DND-41 (cell line): ENCODE results near the gene MND1.
"Not testable (repeated sequence)": the region's sequence is repeated elsewhere in the genome, so short reads cannot be mapped to it uniquely, and the experiment has no call there.

Experiments used
- ATAC-seq: fragments of 200-7000 bp; cut with Tn5 transposase; 3 replicates; pipeline ENCODE4 v1.9.1; 2021; ENCODE audit warnings: low read depth; ENCODE audit not compliant: insufficient read depth
- DNase-seq: peaks from one replicate; pipeline ENCODE4 v3.0.0-alpha.2; 2020
- H2AFZ ChIP-seq: 2 replicates; pipeline ENCODE4 v1.6.0; 2012; ENCODE audit warnings: low read depth, low read length
- H3K27ac ChIP-seq: 2 replicates; pipeline ENCODE4 v1.5.1; 2012; ENCODE audit warnings: low read length, inconsistent platforms
- H3K27me3 ChIP-seq: fragments of 200-600 bp; sonication (generic); 2 replicates; pipeline ENCODE4 v1.6.0; 2012; ENCODE audit warnings: low read length, mild to moderate bottlenecking, inconsistent platforms; ENCODE audit not compliant: insufficient read depth, poor library complexity
- H3K36me3 ChIP-seq: 2 replicates; pipeline ENCODE4 v1.5.1; 2012; ENCODE audit warnings: low read length, inconsistent platforms; ENCODE audit not compliant: insufficient read depth
- H3K4me1 ChIP-seq: 2 replicates; pipeline ENCODE4 v1.5.1; 2012; ENCODE audit warnings: mild to moderate bottlenecking, low read length; ENCODE audit not compliant: insufficient read depth
- H3K4me2 ChIP-seq: 2 replicates; pipeline ENCODE4 v1.6.0; 2012; ENCODE audit warnings: mild to moderate bottlenecking, moderate library complexity, low read length, inconsistent platforms; ENCODE audit not compliant: insufficient read depth
- H3K4me3 ChIP-seq, 2 experiments: fragments of 200-600 bp in 1 of 2; shearing (Covaris generic) in 1 of 2; 2 replicates each; pipeline ENCODE4 v1.5.1; 2012 to 2016; ENCODE audit warnings: inconsistent platforms in 2 of 2, low read length in 2 of 2, mild to moderate bottlenecking in 2 of 2, low read depth in 1 of 2, moderate library complexity in 1 of 2
- H3K79me2 ChIP-seq: 2 replicates; pipeline ENCODE4 v1.6.0; 2012; ENCODE audit warnings: low read length, inconsistent platforms; ENCODE audit not compliant: insufficient read depth
- H3K9ac ChIP-seq: 2 replicates; pipeline ENCODE4 v1.6.0; 2012; ENCODE audit warnings: low read depth, mild to moderate bottlenecking, inconsistent platforms, low read length, moderate library complexity
- H3K9me3 ChIP-seq: 2 replicates; pipeline ENCODE4 v1.5.1; 2012; ENCODE audit warnings: low read length, moderate library complexity, mild to moderate bottlenecking, inconsistent platforms; ENCODE audit not compliant: insufficient read depth, severe bottlenecking
- H4K20me1 ChIP-seq: 2 replicates; pipeline ENCODE4 v1.6.0; 2012; ENCODE audit warnings: low read length; ENCODE audit not compliant: insufficient read depth
- CTCF ChIP-seq: IDR thresholded peaks from 2 replicates; pipeline ENCODE4 v1.5.1; 2012; ENCODE audit warnings: borderline replicate concordance, low read length, moderate library complexity, mild to moderate bottlenecking; ENCODE audit not compliant: poor library complexity, severe bottlenecking; ENCODE audit errors: extremely low read depth
- EZH2 ChIP-seq: IDR thresholded peaks from 3 replicates; pipeline ENCODE4 v1.6.1; 2012; ENCODE audit warnings: borderline replicate concordance, low read depth, mild to moderate bottlenecking, moderate library complexity, low read length, inconsistent platforms; ENCODE audit not compliant: severe bottlenecking

Gene MND1

GRCh38 chr4:153448003-153448731 lies 103.7 kb downstream of the MND1 start:
- H3K4me2 ChIP-seq, result no peak overlapping the region
- H3K9me3 ChIP-seq, result no peaks in the 10 kb centered on the region
- H3K27me3 ChIP-seq, result no peaks in the 10 kb centered on the region
- H3K27ac ChIP-seq, result 0 out of 2 replicates have a peak overlapping the region, but pooled peaks have one; percentile 4
- H3K9ac ChIP-seq, result no peak overlapping the region
- no peak overlapping the region for H3K4me3 ChIP-seq
- ATAC-seq (no peak), DNase-seq (no peak)
- no peaks in the 10 kb centered on the region for H4K20me1 ChIP-seq
- H3K36me3 ChIP-seq, result no peaks in the 10 kb centered on the region
- no peaks in the 10 kb centered on the region; the same call in 1 of the 2 replicates for H3K79me2 ChIP-seq
- peaks cover 38% of the 10 kb centered on the region for H3K4me1 ChIP-seq
- TF ChIP-seq EZH2 (no peak), CTCF (no peak)
- H2AFZ ChIP-seq, result no peak overlapping the region

- DNase-seq (no peak), ATAC-seq (no peak)
- H3K4me1 ChIP-seq, result peaks cover 36% of the 10 kb centered on the region
- TF ChIP-seq CTCF (no peak), EZH2 (no peak)
- no peaks in the 10 kb centered on the region for H4K20me1 ChIP-seq
- no peaks in the 10 kb centered on the region; the same call in 1 of the 2 replicates for H3K79me2 ChIP-seq
- peak overlapping the region; percentile 89 for H3K27ac ChIP-seq
- H3K27me3 ChIP-seq, result no peaks in the 10 kb centered on the region
- H3K4me2 ChIP-seq, result no peak overlapping the region
- no peak overlapping the region for H2AFZ ChIP-seq
- no peaks in the 10 kb centered on the region for H3K36me3 ChIP-seq
- no peak overlapping the region for H3K4me3 ChIP-seq
- H3K9me3 ChIP-seq, result no peaks in the 10 kb centered on the region
- H3K9ac ChIP-seq, result no peak overlapping the region
Measured at GRCh38 chr4:153449338-153449737, 104.8 kb downstream of the MND1 start.

- TF ChIP-seq CTCF, result no peak
- TF ChIP-seq EZH2, result no peak
- Histone ChIP-seq H3K9me3 (no peaks in the 10 kb centered on the region), H3K4me3 (peak overlapping the region in 1 of 2 experiments; percentile 38; a peak in 2 of 4 replicates), H3K9ac (peak overlapping the region; percentile 47), H3K27ac (peak overlapping the region; percentile 89), H3K27me3 (no peaks in the 10 kb centered on the region), H4K20me1 (no peaks in the 10 kb centered on the region), H3K36me3 (no peaks in the 10 kb centered on the region), H3K79me2 (no peaks in the 10 kb centered on the region; the same call in 1 of the 2 replicates), H2AFZ (peak overlapping the region; percentile 38), H3K4me1 (peaks cover 36% of the 10 kb centered on the region), H3K4me2 (peak overlapping the region; percentile 63)
- DNase-seq, result peak; percentile 56
- peak; percentile 87 for ATAC-seq
Measured at GRCh38 chr4:153450544-153450917, 106.0 kb downstream of the MND1 start.

GRCh38 chr4:153451145-153451544 lies 106.7 kb downstream of the MND1 start:
- not testable (repeated sequence) for H3K36me3 ChIP-seq, DNase-seq, H3K4me3 ChIP-seq, H3K27me3 ChIP-seq, H2AFZ ChIP-seq, H3K79me2 ChIP-seq, H4K20me1 ChIP-seq, H3K9ac ChIP-seq, ATAC-seq, H3K9me3 ChIP-seq
- Histone ChIP-seq H3K4me2 (peak overlapping the region; percentile 63; the same call in 1 of the 2 replicates), H3K4me1 (peaks cover 36% of the 10 kb centered on the region), H3K27ac (peak overlapping the region; percentile 89)
